MCF 10A (cell line): Measurements from ENCODE around the gene ISY1. TPM values are rescaled to one million over a fixed set of nuclear protein-coding genes. Genes with fewer than 3 reads are reported as not detected.
"Not testable (repeated sequence)": the region's sequence is repeated elsewhere in the genome, so short reads cannot be mapped to it uniquely, and the experiment has no call there.

ENCODE experiments used
- BruUV-seq: library from RNA; stranded (reverse); fragments of 400-500 nt; replicated peaks from 2 replicates; lab custom pipeline; 2021; lab: Mats Ljungman, UMichigan
- CTCF ChIA-PET: fragments of 300-600 bp; sonication (Branson Sonifier 250); formaldehyde crosslinking; extraction: SDS; loops from one replicate; lab custom pipeline; 2021; ENCODE audit warnings: antibody characterized with exemption, inconsistent platforms; lab: Yijun Ruan, JAX
- POLR2A ChIA-PET: fragments of 300-600, 350-650 bp; sonication (Branson Sonifier 250); formaldehyde crosslinking; extraction: SDS; loops from one replicate; lab custom pipeline; 2020; ENCODE audit warnings: antibody characterized with exemption, inconsistent platforms; lab: Yijun Ruan, JAX
- DNase-seq: peaks from one replicate; pipeline ENCODE4 v3.0.0-alpha.2; 2018; ENCODE audit not compliant: unreplicated experiment
- H3K27ac Mint-ChIP-seq: one replicate; pipeline ENCODE4 v1.8.0; 2022; ENCODE audit warnings: mild to moderate bottlenecking, low read depth, mixed read lengths; ENCODE audit not compliant: unreplicated experiment
- H3K27me3 Mint-ChIP-seq: one replicate; pipeline ENCODE4 v1.8.0; 2022; ENCODE audit warnings: mixed read lengths; ENCODE audit not compliant: insufficient read depth, unreplicated experiment
- H3K36me3 Mint-ChIP-seq: one replicate; pipeline ENCODE4 v1.8.0; 2022; ENCODE audit warnings: mild to moderate bottlenecking, moderate library complexity, mixed read lengths; ENCODE audit not compliant: insufficient read depth, unreplicated experiment
- H3K4me1 Mint-ChIP-seq: one replicate; pipeline ENCODE4 v1.8.0; 2022; ENCODE audit warnings: mixed read lengths; ENCODE audit not compliant: insufficient read depth, unreplicated experiment
- H3K4me3 Mint-ChIP-seq: one replicate; pipeline ENCODE4 v1.8.0; 2022; ENCODE audit warnings: mild to moderate bottlenecking, moderate library complexity, mixed read lengths; ENCODE audit not compliant: unreplicated experiment
- H3K9me3 Mint-ChIP-seq: one replicate; pipeline ENCODE4 v1.8.0; 2022; ENCODE audit warnings: mixed read lengths; ENCODE audit not compliant: unreplicated experiment
- CTCF ChIP-seq: fragments of 200-600 bp; IDR thresholded peaks from one replicate; pipeline ENCODE4 v1.8.0; 2022; ENCODE audit warnings: antibody characterized with exemption, mild to moderate bottlenecking; ENCODE audit not compliant: unreplicated experiment
- intact Hi-C: fragments of 100-400 bp; cut with micrococcal nuclease; formaldehyde crosslinking; loops from 2 replicates; pipeline ENCODE4 v1.14.1; 2022
- total RNA-seq: library from RNA; stranded (reverse); gene quantifications from 2 replicates; pipeline ENCODE4 v1.2.3, GENCODE V29; 2022

The ISY1 gene
- total RNA-seq, 1 experiment from 2014 or later, result 52.5 TPM

- H3K27me3 Mint-ChIP-seq, result no peaks in the 10 kb centered on the region
- intact Hi-C loops, result loop anchor here (2.0 kb wide), 1 partner anchor 192 kb away; no protein-coding TSS in a partner anchor
- no TSS peak for BruUV-seq
- H3K36me3 Mint-ChIP-seq, result peaks cover 85% of the 10 kb centered on the region
- peaks cover 31% of the 10 kb centered on the region for H3K4me1 Mint-ChIP-seq
- ChIA-PET POLR2A (interaction anchor here (0.6 to 3.3 kb wide), 16 partner anchors 8 to 192 kb away, joined by 3 to 82 read pairs (median 12); partner anchors contain the start of genes CNBP, HMCES and RAB43), CTCF (interaction anchor here (0.6 to 2.3 kb wide), 20 partner anchors 9 to 273 kb away, joined by 3 to 24 read pairs (median 4); partner anchors contain the start of gene COPG1)
- peak; percentile 40 for DNase-seq
- peak overlapping the region; percentile 100 for H3K27ac Mint-ChIP-seq
- H3K9me3 Mint-ChIP-seq, result no peaks in the 10 kb centered on the region
- peak overlapping the region; percentile 98 for H3K4me3 Mint-ChIP-seq
- TF ChIP-seq CTCF, result peak; percentile 24
These were observed 2.1 kb upstream of the ISY1 start for GRCh38 chr3:129162729-129163579.

GRCh38 chr3:129161860-129162271 is 1.0 kb upstream of the ISY1 start:
- no peak for TF ChIP-seq CTCF
- intact Hi-C loops, result loop anchor here (1.0 to 2.0 kb wide), 3 partner anchors 83 to 191 kb away; no protein-coding TSS in a partner anchor
- no TSS peak for BruUV-seq
- ChIA-PET POLR2A (interaction anchor here (0.7 to 3.3 kb wide), 15 partner anchors 9 to 311 kb away, joined by 3 to 82 read pairs (median 17); partner anchors contain the start of genes CNBP, HMCES and RAB43), CTCF (interaction anchor here (0.6 to 2.3 kb wide), 20 partner anchors 8 to 191 kb away, joined by 3 to 24 read pairs (median 4); partner anchors contain the start of gene COPG1)
- H3K4me1 Mint-ChIP-seq, result peaks cover 31% of the 10 kb centered on the region
- peak; percentile 51 for DNase-seq
- peak overlapping the region; percentile 98 for H3K4me3 Mint-ChIP-seq
- H3K27ac Mint-ChIP-seq, result peak overlapping the region; percentile 100
- H3K9me3 Mint-ChIP-seq, result no peaks in the 10 kb centered on the region
- H3K36me3 Mint-ChIP-seq, result peaks cover 85% of the 10 kb centered on the region
- no peaks in the 10 kb centered on the region for H3K27me3 Mint-ChIP-seq

- no peak for TF ChIP-seq CTCF
These were observed 16.1 kb downstream of the ISY1 start for GRCh38 chr3:129144786-129145185.

GRCh38 chr3:129141011-129141410 is 19.9 kb downstream of the ISY1 start:
- H3K9me3 Mint-ChIP-seq, H3K4me1 Mint-ChIP-seq, intact Hi-C loops, POLR2A ChIA-PET, H3K4me3 Mint-ChIP-seq, BruUV-seq, DNase-seq, H3K27me3 Mint-ChIP-seq, H3K27ac Mint-ChIP-seq: not testable (repeated sequence)
- CTCF ChIA-PET, result interaction anchor here (0.8 kb wide), 1 partner anchor 104 kb away, joined by 3 read pairs; no protein-coding TSS in a partner anchor
- H3K36me3 Mint-ChIP-seq, result peaks cover 88% of the 10 kb centered on the region

More at GRCh38 chr3:129144786-129145185, 16.1 kb downstream of the ISY1 start:
- intact Hi-C loops, result no loop called here
- no peaks in the 10 kb centered on the region for H3K4me1 Mint-ChIP-seq
- H3K9me3 Mint-ChIP-seq, result no peaks in the 10 kb centered on the region
- no peaks in the 10 kb centered on the region for H3K27me3 Mint-ChIP-seq
- POLR2A ChIA-PET, result no interaction called here
- BruUV-seq, result no TSS peak
- H3K36me3 Mint-ChIP-seq, result peaks cover 78% of the 10 kb centered on the region
- H3K4me3 Mint-ChIP-seq, result no peak overlapping the region
- no peak for DNase-seq
- no peak overlapping the region for H3K27ac Mint-ChIP-seq
- CTCF ChIA-PET, result interaction anchor here (0.7 to 2.3 kb wide), 5 partner anchors 12 to 175 kb away, joined by 3 to 14 read pairs (median 5); no protein-coding TSS in a partner anchor
